Dermis blood vessel endothelial cell (primary cell): ENCODE measurements around the gene XYLT2. TPM values are rescaled to one million over a fixed set of nuclear protein-coding genes. Genes with fewer than 3 reads are reported as not detected.
"Not testable (repeated sequence)": the region's sequence is repeated elsewhere in the genome, so short reads cannot be mapped to it uniquely, and the experiment has no call there.

Experiments
- DNase-seq: peaks from one replicate; pipeline ENCODE4 v3.0.0; 2010
- total RNA-seq: library from RNA; depleted of rRNA; stranded (reverse); fragments of >200 nt; gene quantifications from 2 replicates; pipeline ENCODE4 v1.2.3, GENCODE V29; 2014

The XYLT2 gene
- 26.5 and 31.8 TPM in 2 replicates for total RNA-seq

GRCh38 chr17:50345432-50346312, at the start of gene XYLT2:
XYLT2 (plus strand) TSS chr17:50346126; CDS start chr17:50346141, 15 bp downstream.
- peak; percentile 88 for DNase-seq

- DNase-seq: peak; percentile 82
Observed at GRCh38 chr17:50297407-50297865, 48.5 kb upstream of the XYLT2 start.

- DNase-seq: no peak
Observed at GRCh38 chr17:50298018-50298417, 47.9 kb upstream of the XYLT2 start.

- no peak for DNase-seq
Observed at GRCh38 chr17:50299776-50300175, 46.1 kb upstream of the XYLT2 start.

GRCh38 chr17:50300824-50301223, 45.1 kb upstream of the XYLT2 start:
- not testable (repeated sequence) for DNase-seq

GRCh38 chr17:50301891-50302584, 43.9 kb upstream of the XYLT2 start:
- DNase-seq: no peak

GRCh38 chr17:50303051-50303450, 42.9 kb upstream of the XYLT2 start:
- no peak for DNase-seq

- no peak for DNase-seq
Observed at GRCh38 chr17:50303596-50303995, 42.3 kb upstream of the XYLT2 start.

GRCh38 chr17:50304781-50305404, 41.0 kb upstream of the XYLT2 start:
- DNase-seq: no peak

GRCh38 chr17:50307654-50308053, 38.3 kb upstream of the XYLT2 start:
- DNase-seq: no peak

GRCh38 chr17:50308666-50309065, 37.3 kb upstream of the XYLT2 start:
- no peak for DNase-seq

- no peak for DNase-seq
Observed at GRCh38 chr17:50310455-50311111, 35.3 kb upstream of the XYLT2 start.

GRCh38 chr17:50311112-50311460, 34.8 kb upstream of the XYLT2 start:
- no peak for DNase-seq

GRCh38 chr17:50311483-50311882, 34.4 kb upstream of the XYLT2 start:
- no peak for DNase-seq

- DNase-seq: no peak
Observed at GRCh38 chr17:50312308-50312707, 33.6 kb upstream of the XYLT2 start.

- DNase-seq: no peak
Observed at GRCh38 chr17:50314456-50315011, 31.4 kb upstream of the XYLT2 start.

- DNase-seq: no peak
Observed at GRCh38 chr17:50316016-50316587, 29.8 kb upstream of the XYLT2 start.

- not testable (repeated sequence) for DNase-seq
Observed at GRCh38 chr17:50316660-50317059, 29.3 kb upstream of the XYLT2 start.

- DNase-seq: no peak
Observed at GRCh38 chr17:50317121-50317520, 28.8 kb upstream of the XYLT2 start.

- DNase-seq: no peak
Observed at GRCh38 chr17:50318501-50319285, 27.2 kb upstream of the XYLT2 start.

- no peak for DNase-seq
Observed at GRCh38 chr17:50319306-50320004, 26.5 kb upstream of the XYLT2 start.
